Fibroblast of lung (primary cell): ENCODE data around the gene MAGI2.

ENCODE experiments used
- EZH2 ChIP-seq: IDR thresholded peaks from 2 replicates; pipeline ENCODE4 v1.5.1; 2012; ENCODE audit warnings: low read length, control low read depth, mild to moderate bottlenecking; ENCODE audit errors: missing control alignments
- TF ChIP-seq, protein P1 (sequence below), 2 donors: IDR thresholded peaks in 1 of 2; conservative IDR thresholded peaks in 1 of 2; 1 replicate in 1 of 2; 2 replicates in 1 of 2; pipeline ENCODE4 v1.5.1; 2011 to 2012; ENCODE audit warnings: low read length in 2 of 2, control low read depth in 1 of 2, inconsistent platforms in 1 of 2, low read depth in 1 of 2, mild to moderate bottlenecking in 1 of 2

DNA sequence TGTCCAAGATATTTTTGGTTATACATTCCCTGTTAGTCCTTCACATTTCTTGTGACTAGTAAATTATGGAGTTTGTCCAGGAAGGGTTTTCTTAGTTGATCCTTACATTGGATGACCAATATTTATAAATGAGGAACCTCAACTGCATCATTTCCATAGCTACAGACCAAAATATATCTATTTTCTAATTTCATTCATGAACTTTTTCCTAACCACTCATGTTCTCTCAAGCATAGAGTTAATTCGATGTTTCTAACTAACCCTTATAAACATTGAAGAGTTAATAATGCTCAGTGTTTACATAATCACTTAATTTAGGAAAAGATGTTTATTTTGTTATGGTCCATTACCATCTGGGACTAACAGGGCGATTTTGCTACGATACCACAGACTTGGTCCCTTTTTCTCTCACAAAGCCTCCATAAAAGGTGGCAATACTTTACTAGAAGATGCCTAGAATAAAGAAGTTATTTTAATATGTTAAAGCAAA lies 591.0 kb downstream of the MAGI2 start:
- TF ChIP-seq, protein P1, sequence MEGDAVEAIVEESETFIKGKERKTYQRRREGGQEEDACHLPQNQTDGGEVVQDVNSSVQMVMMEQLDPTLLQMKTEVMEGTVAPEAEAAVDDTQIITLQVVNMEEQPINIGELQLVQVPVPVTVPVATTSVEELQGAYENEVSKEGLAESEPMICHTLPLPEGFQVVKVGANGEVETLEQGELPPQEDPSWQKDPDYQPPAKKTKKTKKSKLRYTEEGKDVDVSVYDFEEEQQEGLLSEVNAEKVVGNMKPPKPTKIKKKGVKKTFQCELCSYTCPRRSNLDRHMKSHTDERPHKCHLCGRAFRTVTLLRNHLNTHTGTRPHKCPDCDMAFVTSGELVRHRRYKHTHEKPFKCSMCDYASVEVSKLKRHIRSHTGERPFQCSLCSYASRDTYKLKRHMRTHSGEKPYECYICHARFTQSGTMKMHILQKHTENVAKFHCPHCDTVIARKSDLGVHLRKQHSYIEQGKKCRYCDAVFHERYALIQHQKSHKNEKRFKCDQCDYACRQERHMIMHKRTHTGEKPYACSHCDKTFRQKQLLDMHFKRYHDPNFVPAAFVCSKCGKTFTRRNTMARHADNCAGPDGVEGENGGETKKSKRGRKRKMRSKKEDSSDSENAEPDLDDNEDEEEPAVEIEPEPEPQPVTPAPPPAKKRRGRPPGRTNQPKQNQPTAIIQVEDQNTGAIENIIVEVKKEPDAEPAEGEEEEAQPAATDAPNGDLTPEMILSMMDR (conservative IDR thresholded peaks at IDR 0.05 in 1 of 2, IDR thresholded peaks at IDR 0.05 in 1 of 2; ENCODE audit: low read depth in 1 of 2, low read length in 2 of 2) = no peak
- TF ChIP-seq EZH2 = no peak
